ENCODE measurements around the gene PCDH1.

PCDH1 gene

DNA sequence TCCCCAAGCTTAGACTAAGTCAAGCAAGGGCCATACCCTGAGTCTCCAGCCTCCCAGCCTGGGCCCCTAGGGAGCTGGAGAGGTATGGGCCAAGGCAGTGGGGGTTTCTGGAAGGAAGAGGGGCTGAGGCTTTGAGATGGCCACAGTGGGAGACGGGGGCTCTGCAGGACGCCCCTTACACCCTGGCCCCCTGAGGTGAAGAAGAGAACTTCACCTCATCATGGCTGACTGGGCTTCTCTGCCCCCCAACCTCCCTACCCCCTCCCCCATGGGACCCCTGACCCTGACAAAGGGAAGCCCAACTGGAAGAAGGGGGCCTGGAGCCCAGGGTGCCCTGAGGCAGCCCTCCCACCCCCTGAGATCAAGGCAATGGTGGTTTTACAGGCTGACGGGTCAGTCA, 25.8 kb downstream of the PCDH1 start:
- no peak for DNase-seq

DNA sequence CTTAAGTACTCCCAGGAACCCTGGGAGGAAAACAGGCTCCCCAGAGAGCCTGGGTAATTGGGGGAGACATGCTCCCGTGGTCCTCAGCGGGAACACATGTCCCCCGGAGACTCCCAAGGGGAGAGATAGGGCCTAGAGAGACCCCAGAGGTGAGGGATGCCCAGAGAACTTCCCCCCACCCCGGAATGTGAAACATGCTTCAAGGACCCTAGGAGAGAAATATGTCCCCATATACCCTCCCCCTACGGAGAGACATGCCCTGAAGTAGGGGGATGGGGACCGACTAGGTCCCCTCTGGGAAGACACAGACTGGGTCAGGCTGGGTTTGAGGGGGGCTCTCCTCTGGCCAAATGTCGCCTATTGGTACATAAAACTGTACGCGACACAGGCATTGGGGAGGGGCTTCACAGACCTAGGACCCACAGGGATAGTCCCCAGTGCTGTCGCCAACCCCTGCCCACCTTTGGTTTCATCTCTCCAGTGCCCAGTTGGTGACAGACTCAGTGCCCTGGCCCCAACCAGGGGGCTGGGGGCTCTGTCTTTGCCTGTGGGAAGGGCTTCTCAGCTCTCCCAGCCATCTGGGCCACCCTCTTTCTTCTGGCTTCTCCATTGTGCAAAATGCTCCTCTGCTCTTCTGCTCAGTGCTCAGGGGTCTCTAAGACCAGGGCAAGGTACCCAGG, 26.9 kb downstream of the PCDH1 start:
- DNase-seq = no peak

DNA sequence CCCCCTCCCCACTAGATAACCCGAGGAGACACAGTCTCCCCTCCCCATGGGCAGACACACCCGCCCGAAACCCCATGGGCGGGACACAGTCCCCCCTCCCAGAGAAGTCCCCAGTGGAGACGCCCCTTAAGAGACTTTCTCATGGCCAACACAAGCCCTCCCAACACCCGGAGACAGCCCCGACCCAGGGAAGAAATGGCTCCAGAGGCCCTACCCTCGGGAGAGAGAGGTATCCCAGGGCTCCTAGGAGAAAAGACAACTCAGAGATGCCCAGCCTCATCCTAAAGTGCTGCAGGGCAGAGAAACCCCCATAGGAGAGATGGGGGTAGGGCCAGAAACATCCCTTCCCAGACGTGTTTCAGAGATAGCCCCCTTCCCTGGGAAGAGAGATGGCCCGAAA, 27.4 kb downstream of the PCDH1 start:
- DNase-seq = no peak

DNA sequence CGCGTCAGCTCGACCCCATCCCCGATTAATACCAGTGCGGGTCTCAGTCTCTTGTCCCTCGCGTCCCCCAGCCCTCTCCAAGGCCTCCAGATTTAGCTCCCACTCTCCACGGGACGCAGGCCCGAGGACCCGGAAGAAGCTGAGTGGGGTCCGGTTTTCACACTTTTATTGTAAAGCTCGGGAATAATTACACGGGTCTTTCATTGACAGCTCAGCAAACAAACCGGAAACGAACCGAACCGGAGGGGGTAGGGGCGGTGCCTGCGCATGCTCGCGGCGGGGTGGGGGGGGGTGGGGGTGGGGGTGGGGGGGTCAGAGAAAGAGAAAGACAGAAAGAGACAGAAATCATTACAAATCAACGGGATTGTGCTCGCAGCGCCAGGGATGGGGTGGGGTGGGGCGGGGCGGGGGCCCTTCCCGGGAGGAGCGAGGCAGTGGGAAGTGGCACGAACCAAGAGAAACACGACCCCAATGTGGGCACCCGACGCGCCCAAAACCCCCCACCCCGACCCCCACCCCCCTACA, 27.9 kb downstream of the PCDH1 start:
- DNase-seq = peak; percentile 48

DNA sequence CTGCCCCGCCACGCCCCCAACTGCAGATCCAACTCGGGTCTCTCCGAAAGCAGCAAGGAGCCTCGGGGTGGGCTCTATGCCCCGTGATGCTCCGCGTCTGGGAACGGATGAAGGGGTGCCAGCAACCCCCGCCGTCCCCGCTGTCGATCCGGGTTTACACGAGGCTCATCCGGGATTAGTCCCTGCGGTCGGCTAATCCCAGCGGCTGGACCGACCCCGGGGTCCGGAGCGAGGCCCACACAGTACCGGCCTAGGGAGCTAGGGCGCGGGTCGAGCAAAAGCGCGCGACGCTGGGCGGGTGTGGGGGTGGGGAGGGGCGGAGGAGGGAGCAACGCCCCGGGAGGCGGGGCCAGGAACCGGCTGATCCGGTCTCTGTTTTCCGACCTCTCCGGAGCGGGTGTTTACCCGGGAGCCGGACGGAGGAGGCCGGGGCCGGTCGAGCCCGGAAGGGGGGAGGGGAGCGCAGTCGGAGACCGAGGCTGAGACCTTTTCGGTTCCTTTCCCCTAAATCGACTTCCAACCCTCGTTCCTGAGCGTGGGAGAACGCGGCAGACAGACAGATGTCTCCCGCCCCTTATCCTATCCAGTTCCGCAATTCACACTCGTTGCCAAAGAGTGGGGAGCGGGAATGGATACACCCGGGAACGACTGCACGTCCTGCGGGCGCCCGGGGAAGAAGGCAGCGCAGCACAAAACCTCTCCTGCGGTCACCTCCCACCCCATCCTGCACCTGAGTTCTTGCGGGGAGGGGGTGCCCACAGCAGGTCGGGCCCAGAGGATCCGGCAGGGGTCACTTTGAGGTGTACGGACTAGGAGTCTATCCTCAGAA, 28.6 kb downstream of the PCDH1 start:
- peak; percentile 88 for DNase-seq

DNA sequence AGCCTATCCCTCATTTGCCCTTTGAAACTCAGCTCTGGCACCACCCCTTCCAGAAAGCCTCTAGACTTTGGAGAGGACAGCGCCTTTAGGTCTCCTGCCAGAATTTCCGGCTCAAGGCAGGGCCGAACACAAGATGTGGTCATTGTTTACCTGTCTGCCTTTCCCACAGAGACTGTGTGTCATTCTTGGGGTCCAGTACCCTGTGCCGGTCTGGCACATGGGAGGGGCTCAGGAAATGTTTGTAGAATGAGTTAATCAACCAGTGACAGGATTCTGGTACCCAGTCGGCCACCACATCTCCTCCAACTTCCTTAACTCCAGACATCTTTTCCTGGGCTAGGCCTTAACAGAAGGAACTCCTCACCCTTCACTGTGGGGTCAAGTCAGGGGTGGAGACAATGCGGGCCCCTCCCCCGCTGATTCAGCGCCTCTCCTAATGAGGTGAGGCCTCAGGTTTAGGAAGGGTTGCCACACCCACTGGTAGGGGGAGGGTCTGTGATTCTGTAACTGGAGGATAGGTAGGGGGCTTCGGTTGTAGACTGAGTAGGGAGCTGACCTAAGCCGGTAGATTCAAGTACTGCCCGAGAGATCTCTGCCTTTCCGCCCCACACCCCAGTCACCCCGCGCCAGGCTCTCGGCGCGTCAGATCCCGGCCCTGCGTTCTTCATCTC, 29.3 kb downstream of the PCDH1 start:
- peak; percentile 38 for DNase-seq

DNA sequence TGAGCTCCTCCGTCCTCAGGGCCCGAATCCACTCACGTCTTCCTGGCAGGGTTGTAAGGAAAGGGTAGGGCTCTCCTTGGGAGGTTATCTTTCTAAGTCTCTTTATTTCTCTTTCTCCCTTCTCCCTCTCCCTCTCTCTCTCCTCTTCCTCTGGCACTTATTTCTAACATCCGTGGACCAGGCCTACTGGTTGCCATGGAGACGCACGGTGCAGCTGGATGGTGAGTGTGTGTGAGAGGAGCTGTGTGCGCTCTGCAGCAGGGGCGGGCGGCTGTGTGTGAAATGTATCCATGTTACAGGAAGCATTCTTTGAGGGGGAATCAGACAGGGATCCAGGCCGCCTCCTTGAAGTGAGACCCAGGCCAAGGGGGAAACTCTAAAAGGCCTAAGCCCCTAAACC, 32.2 kb downstream of the PCDH1 start:
- peak; percentile 57 for DNase-seq

DNA sequence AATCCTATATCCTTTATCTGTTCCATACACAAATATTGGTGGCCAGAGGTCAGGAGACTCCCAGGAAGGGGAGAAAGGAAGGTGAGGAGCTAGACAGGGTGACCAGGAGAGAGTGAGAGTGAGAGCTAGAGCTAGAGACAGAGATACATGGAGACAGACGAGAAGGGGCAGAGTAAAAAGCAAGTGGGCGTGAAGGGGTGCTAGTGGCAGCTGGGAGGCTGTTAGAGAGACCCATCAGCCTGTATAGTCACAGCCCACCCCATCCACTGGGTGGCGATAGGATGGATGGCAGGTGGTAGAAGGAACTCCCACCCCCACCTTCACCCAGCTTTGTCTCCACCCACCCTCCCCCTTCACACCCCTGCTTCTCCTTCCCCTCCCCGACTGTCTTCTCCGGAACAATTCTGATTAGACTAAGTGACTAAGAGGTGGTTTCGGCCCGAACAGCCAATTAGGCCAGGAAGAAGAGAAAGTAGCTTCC, 32.8 kb downstream of the PCDH1 start:
- DNase-seq = no peak

DNA sequence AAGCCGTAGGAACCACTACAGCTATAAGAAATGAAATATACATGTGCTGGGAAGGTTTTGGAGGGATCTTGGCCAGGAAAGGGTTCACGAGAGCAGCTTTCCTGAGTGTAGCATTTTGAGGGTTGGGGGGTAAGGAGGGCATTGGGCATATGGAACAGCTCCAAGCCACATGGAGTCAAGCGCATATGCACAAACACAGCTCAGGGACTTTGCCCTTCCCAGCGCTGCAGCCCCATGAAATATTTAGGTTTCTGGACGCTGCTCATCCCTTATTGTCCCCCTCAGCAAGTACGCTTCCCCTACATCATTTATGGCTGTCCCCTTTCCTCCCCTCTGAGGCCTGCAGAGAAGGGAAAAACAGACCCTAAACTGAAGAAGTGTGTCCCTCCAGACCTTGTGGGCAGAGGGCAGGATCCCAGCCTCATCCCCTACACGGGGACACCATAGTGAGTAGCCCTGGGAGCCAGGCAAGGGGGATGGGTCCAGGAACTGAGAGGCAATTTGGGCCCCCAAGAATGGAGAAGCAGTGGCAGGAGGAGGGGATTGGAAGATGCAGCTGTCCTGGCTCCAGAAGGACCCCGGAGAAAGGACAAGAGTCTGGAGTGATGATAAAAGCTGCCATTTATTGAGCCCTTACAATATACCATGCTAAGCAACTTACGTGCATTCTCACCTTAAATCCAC, 33.7 kb downstream of the PCDH1 start:
- DNase-seq = no peak

DNA sequence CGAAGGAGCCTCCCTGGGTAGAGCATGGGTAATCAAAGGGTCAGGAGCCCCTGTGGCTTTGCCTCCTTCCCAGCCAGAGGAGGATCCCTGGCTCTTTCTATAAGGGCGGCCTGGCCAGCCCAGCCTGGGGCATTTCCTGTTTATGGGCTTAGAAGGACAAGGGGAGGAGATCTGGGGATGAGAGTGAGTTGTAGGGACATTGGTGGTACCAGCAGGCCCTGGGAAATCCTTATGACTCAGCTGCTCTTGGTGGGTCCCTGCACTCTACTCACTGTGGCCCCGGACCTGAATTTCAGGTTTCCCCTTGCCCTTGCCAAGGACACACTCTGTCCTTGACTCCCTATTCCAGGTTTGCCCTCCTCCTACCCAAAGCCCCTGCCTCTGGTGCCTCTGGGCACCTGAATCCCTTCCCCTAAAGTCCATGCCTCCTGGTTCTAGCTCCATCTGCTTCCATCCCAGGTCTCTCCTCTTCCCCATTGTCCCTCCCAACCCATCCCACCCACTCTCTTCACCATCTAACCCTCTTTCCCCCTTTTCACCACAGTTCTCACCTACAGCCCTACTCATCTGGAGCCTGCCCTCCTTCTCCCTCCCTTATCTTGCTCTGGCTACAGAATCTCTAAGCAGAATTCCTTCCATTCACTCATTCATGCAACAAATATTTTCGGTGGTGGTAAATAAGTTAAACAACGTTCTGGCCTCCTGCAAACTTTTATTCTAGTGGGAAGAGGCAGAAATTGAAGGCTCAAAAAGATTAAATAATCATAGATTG, 34.9 kb downstream of the PCDH1 start:
- DNase-seq = no peak

DNA sequence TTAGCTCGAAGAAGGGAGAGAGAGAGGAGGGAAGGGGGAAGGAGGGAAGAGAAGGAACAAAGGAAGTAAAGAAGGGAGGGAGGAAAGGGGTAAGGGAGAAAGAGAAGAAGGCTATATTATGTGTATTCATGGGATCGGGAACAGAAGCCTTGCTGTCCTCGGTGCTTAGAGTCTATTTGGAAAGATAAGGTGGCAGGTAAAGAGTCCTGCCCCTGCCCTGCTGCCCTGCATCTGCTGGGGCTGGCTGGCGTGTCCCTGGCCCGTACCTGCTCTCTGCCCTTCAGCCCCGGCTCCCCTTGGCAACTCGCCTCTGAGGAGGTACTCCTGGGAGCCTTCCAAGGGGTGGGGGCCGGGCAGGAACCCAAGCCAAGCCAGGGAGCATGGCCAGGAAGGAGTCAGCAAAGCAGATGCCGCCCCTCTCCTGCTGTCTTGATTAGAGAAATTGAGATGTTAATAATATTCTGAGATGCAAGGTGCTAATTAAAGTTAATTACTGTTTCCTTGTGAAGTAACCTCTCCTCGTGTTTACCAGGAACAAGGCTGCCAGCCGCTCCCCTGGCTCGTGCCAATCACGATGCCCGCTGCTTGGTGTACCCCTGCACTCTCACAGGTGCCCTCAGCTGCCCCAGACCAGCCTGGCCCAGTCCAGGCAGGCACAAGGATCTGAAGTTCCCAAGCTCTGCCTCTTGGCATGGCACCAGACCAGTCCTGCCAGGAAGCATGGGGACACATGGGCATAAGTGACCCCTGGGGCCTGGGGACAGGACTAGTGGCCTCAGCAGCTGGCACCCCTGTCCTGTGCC, 36.6 kb downstream of the PCDH1 start:
- no peak for DNase-seq

DNA sequence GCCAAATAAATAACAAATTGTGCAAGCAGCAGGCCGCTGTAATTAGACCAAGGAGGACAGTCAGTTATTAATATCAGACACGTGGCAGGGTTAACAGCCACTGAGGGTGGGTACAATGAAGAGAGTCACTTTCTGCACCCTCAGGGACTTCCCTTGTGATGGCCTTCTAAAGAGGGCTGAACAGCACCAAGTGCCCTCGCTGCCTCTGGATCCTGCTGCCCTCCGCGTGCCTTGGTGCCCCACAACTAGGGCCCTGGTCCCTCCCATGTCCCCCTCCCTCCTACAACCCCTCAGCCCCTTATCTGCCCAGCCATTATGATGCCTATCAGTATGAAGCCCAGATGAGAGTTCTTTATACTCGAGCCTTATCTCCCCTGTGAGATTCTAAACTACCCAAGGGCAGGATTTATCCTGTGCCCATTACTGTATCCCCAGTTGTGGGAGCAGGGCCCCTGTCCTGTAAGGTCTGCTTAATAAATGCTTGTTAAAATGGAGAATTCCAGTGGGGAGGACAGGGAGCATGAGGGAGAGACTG, 37.3 kb downstream of the PCDH1 start:
- no peak for DNase-seq

DNA sequence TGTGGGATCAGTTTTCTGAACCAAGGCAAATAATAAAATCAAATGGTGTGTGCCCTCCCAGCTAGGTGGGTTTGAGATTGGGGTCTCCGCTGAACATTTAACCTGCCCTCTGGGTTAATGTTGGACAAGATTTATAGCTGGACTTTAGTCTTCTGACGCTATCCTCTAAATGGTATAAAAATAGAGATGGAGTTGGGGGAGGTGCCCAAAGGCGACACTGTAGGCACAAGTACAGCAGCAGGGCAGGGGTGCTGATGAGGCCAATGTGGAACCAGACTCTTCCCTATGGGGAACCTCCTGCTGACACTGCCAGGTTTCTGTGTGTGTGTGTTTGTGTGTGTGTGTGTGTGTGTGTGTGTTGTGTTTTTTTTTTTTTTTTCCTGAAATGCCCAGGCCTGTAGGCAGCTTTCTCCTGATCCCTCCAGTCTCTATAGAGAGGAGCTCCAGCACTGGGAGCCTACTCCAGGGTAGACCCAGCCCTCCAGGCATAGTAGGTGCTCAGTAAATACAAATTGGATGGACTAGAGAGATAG, 37.9 kb downstream of the PCDH1 start:
- DNase-seq = no peak

DNA sequence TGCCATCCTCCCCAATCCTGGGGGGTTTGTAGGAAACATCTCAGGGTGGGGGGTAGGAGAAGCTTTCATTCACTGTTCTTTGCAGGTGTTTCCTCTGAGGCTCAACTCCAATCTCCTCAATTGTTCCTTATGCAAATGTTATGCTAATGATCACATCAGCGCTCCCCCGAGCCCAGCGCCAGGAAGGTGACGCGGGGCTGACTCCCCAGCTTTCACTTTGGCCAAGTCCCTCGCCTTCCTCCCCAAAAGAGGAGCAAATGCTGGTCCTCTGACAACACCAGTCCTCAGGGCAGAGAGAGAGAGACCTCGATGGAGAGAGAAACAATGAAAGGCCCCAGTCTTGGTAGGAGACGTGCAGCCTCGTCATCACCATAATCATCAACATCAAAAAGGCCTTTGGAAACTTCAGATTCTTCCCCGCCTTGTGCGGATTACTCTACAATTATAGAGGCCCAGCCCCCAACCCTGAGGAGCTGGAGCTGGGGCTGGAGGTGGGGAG, 39.1 kb downstream of the PCDH1 start:
- DNase-seq = no peak

DNA sequence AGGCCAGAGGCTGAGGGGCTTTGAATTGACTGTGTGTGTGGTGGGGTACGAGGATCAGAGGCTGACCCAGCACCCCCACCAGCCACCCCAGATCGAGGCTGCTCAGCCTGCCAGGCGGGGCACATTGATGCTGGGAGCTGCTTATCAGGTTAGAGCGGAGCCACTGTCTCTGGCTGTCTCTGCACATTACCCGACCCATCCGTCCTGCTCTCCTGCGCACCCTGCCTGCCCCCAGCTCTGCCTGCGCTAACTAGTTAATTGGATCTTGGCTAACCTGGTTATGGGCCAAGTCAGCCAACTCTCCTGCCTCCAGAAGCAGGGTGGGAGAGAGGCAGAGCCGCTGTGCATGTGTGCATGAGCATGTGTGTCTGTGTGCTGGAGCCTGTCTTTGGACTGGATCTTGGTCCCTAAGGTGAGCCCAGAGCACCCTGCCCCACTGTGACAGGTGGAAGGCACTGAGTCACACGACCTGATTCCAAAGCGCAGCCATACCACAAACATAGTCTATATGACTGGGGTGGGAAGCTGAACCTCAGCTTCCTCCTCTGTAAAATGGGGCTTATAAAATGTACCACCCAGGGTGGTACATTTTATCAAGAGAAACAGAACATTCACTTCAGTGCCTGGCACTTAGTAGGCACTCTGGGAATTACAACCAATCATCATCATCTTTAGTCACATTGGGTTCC, 39.7 kb downstream of the PCDH1 start:
- DNase-seq = no peak

DNA sequence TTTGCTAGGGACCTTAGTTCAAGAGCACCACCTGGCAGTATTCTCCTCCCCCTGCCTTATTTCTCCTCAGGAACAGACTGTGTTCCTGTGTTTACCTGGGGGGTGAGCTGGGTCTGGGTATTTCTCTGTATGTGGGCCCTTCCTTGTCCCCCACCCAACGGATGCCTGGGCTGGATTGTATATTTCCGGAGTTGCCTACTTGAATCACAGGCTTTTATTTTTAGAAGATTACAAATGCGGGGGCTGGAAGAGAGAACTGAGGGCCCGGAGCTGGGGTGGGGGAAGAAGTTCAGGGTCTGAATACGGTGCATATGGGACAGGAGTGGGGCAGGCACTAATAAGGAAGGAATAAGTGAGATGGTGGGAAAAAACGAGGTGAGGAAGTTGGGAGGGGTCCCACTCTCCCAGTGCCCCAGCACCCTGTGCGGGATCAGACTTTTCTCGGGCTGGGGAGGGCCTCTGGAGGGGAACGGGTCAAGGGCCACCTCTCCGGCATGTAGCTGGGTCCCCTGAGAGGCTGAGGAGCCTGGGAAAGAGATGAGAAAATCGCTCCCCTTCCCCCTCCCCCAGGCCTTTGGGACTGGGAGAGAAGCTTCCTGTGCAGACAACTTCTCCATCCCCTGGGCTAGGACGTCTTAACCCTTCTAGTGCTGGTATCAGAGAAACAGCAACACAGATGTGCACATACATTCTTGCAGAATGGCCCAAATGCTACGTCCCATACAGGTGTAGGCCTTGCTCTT, 42.1 kb downstream of the PCDH1 start:
- DNase-seq = peak; percentile 44

DNA sequence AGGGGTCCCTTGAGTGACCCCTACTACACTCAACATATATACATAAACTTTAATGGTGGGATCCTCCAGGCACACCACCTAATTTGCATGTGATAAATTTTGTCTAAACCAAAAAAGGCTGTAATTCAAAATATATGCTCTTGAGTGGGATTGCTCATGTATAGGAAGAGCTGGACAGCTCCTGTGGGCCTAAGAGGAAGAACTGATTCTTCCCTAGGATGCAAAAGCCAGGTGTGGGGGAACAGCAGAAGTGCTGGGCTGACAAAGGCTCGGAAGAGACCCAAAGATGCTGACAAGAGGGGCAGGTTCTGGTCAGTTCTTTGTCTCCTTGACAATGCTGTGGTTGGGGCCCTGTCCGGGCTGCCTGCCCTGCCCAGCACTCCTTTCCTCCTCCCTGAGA, 43.9 kb downstream of the PCDH1 start:
- DNase-seq = no peak

DNA sequence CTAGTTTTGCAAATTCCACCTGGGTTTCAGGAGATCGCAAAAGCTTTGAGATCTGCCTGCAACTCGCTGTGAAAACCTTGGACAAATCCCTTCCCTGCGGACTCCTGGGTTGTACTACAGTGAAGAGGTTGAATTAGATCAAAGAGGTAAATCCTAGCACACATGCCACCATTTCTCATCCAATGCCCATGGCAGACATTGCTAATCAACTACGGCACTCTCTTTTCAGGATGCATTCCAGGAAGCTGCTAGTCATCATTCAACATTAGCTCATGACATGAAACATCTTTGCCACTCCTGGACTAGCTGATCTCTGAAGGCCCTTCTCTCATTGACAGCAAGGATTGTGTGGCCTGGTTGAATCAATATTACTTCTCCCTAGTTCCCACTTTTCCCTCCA, 46.1 kb downstream of the PCDH1 start:
- no peak for DNase-seq

DNA sequence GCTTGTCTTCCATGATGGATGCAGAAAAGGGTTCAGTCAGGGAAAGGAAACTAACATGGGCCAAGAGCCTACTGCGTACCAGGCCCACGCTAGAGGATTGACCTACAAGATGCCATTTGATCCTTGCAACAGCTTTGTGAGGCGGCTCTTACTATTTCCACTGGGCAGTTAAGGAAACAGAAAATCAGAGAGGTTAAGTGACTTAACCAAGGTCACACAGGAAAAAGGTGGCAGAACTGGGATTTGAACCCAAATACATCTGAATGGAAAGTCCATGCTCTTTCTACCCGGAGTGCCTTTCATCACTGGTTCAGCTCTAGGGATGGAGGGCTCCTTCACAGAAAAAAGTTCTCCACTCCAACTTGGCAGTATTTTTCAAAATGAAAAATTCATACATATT, 50.0 kb downstream of the PCDH1 start:
- DNase-seq = no peak
